ENCODE measurements around the gene FAM171A1. TPM values are rescaled to one million over a fixed set of nuclear protein-coding genes. Genes with fewer than 3 reads are reported as not detected.

Gene FAM171A1
- polyA plus RNA-seq, 1 of the 3 experiments (the other 2 are of a cell fraction) = 26.3 TPM

- TF ChIP-seq PBX3 (IDR thresholded peaks at IDR 0.05) = no peak
- H3K79me2 ChIP-seq (ENCODE audit: insufficient read depth) = no peaks in the 10 kb centered on the region
- no peak overlapping the region for H2AFZ ChIP-seq (ENCODE audit: low read depth)
- no peak overlapping the region for H3K27ac ChIP-seq (ENCODE audit: low read depth in 2 of 2, low read length in 1 of 2)
- no peaks in the 10 kb centered on the region for H3K36me3 ChIP-seq (replicated peaks in 1 of 2; ENCODE audit: control insufficient read depth in 1 of 2, insufficient read depth in 2 of 2, low read length in 1 of 2)
- no peaks in the 10 kb centered on the region for H3K27me3 ChIP-seq (ENCODE audit: insufficient read depth)
- H3K9ac ChIP-seq = no peak overlapping the region
- H3K9me2 ChIP-seq = no peaks in the 10 kb centered on the region
- POLR2A ChIA-PET = no interaction called here
- 93% methylated on average over 5 of the region's 10 CpGs for WGBS (ENCODE audit: low lambda C conversion rate)
- no peak for DNase-seq
- no peaks in the 10 kb centered on the region for H3F3A ChIP-seq (replicated peaks; ENCODE audit: insufficient read depth)
- H3K9me3 ChIP-seq = no peaks in the 10 kb centered on the region
- H3K4me3 ChIP-seq (ENCODE audit: low read depth in 2 of 2, low read length in 1 of 2) = no peak overlapping the region
- CTCF ChIA-PET = interaction anchor here (1.2 kb wide), 1 partner anchor 11 kb away, joined by 3 read pairs; no protein-coding TSS in a partner anchor
- H3K4me2 ChIP-seq = no peak overlapping the region
- H3K4me1 ChIP-seq (ENCODE audit: control insufficient read depth in 1 of 2, insufficient read depth in 2 of 2, low read depth in 1 of 2, low read length in 1 of 2) = no peaks in the 10 kb centered on the region; a peak in 1 of 4 replicates
- no peaks in the 10 kb centered on the region for H4K20me1 ChIP-seq (ENCODE audit: insufficient read depth)
Observed at GRCh38 chr10:15225511-15225910, 145.6 kb downstream of the FAM171A1 start.

- DNase-seq = no peak
- H3K27ac ChIP-seq (ENCODE audit: low read depth in 2 of 2, low read length in 1 of 2) = no peak overlapping the region
- H3K27me3 ChIP-seq (ENCODE audit: insufficient read depth) = no peaks in the 10 kb centered on the region
- H3K4me3 ChIP-seq (ENCODE audit: low read depth in 2 of 2, low read length in 1 of 2) = no peak overlapping the region
- TF ChIP-seq GATA2 (CRISPR knock-in tag; IDR thresholded peaks at IDR 0.05) (no peak), MXI1 (IDR thresholded peaks at IDR 0.05; ENCODE audit: low read depth, low read length) (no peak), JUND (IDR thresholded peaks at IDR 0.05) (no peak), EP300 (IDR thresholded peaks at IDR 0.05; ENCODE audit: borderline replicate concordance in 1 of 2, low read depth in 1 of 2, low read length in 1 of 2) (no peak), YY1 (IDR thresholded peaks at IDR 0.05; ENCODE audit: low read depth) (no peak), SMC3 (IDR thresholded peaks at IDR 0.05; ENCODE audit: low read depth, low read length) (no peak), MEF2A (IDR thresholded peaks at IDR 0.05; ENCODE audit: borderline replicate concordance, low read depth) (no peak), USF1 (IDR thresholded peaks at IDR 0.05; ENCODE audit: borderline replicate concordance, low read depth) (no peak), RXRA (IDR thresholded peaks at IDR 0.05; ENCODE audit: borderline replicate concordance, low read depth) (no peak), FOXJ3 (CRISPR knock-in tag; IDR thresholded peaks at IDR 0.05) (no peak), POLR2AphosphoS5 (IDR thresholded peaks at IDR 0.05; ENCODE audit: low read depth, low read length) (no peak), ZBTB33 (IDR thresholded peaks at IDR 0.05; ENCODE audit: borderline replicate concordance, low read depth) (no peak), TEAD4 (IDR thresholded peaks at IDR 0.05; ENCODE audit: borderline replicate concordance, insufficient read depth) (no peak), EZH2phosphoT487 (IDR thresholded peaks at IDR 0.05; ENCODE audit: borderline replicate concordance, low read depth) (no peak), CHD2 (IDR thresholded peaks at IDR 0.05; ENCODE audit: low read length, partially characterized antibody) (no peak)
- TF ChIP-seq, protein P1, sequence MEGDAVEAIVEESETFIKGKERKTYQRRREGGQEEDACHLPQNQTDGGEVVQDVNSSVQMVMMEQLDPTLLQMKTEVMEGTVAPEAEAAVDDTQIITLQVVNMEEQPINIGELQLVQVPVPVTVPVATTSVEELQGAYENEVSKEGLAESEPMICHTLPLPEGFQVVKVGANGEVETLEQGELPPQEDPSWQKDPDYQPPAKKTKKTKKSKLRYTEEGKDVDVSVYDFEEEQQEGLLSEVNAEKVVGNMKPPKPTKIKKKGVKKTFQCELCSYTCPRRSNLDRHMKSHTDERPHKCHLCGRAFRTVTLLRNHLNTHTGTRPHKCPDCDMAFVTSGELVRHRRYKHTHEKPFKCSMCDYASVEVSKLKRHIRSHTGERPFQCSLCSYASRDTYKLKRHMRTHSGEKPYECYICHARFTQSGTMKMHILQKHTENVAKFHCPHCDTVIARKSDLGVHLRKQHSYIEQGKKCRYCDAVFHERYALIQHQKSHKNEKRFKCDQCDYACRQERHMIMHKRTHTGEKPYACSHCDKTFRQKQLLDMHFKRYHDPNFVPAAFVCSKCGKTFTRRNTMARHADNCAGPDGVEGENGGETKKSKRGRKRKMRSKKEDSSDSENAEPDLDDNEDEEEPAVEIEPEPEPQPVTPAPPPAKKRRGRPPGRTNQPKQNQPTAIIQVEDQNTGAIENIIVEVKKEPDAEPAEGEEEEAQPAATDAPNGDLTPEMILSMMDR (IDR thresholded peaks at IDR 0.05) = no peak
- no peaks in the 10 kb centered on the region for H3K36me3 ChIP-seq (replicated peaks in 1 of 2; ENCODE audit: control insufficient read depth in 1 of 2, insufficient read depth in 2 of 2, low read length in 1 of 2)
- WGBS (ENCODE audit: low lambda C conversion rate) = 95% methylated on average over 5 of the region's 5 CpGs
- H3K9me3 ChIP-seq = no peaks in the 10 kb centered on the region
- H3K79me2 ChIP-seq (ENCODE audit: insufficient read depth) = no peaks in the 10 kb centered on the region
- ChIA-PET CTCF (no interaction called here), POLR2A (no interaction called here)
- no peaks in the 10 kb centered on the region; a peak in 1 of 4 replicates for H3K4me1 ChIP-seq (ENCODE audit: control insufficient read depth in 1 of 2, insufficient read depth in 2 of 2, low read depth in 1 of 2, low read length in 1 of 2)
- no peak overlapping the region for H3K9ac ChIP-seq
- H3K9me2 ChIP-seq = no peaks in the 10 kb centered on the region
- no peaks in the 10 kb centered on the region for H3F3A ChIP-seq (replicated peaks; ENCODE audit: insufficient read depth)
- no peaks in the 10 kb centered on the region for H4K20me1 ChIP-seq (ENCODE audit: insufficient read depth)
- H2AFZ ChIP-seq (ENCODE audit: low read depth) = no peak overlapping the region
- H3K4me2 ChIP-seq = no peak overlapping the region
Observed at GRCh38 chr10:15224948-15225347, 146.1 kb downstream of the FAM171A1 start.
